Measurements from ENCODE around the gene SPATA9. TPM values are rescaled to one million over a fixed set of nuclear protein-coding genes. Genes with fewer than 3 reads are reported as not detected.
A peak's percentile ranks its signal among the peaks of the same experiment; 100 is the strongest.

SPATA9 gene
- total RNA-seq, 2 donors from 2014 or later = 0.30 TPM; not detected in 1

DNA sequence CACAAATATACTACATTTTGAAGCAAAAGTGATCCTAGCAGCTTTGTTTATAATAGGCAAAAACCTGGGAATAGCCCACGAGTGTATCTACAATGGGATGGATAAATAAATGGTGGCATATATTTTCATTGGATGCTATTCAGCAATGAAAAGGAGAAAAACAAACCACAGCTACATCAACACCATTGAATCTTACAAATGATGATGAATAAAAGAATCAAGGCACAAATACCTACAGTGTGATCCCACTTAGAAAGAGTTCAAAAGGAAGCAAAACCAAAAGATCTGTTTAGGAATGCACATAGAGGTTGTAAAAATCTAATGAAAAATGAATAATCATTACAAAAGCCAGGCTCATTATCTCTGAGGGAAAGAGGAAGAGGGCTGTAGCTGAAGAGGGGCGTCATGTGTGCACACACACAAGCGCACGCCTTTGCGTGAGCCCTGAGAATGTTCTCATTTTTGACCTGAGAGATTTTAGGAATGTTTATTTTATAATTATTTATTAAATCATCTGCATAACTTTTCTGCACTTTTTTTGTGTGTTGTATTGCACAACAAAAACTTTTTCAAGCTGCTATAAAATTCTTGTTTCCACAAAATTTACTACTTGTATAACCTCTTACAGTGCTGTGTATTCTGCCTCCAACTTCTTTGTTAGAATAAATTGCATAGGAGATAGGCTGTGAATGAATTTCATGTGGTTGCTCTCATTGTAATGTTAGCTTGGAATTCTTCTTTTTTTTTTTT is 42.5 kb upstream of the SPATA9 start:
- Histone ChIP-seq H3K36me3 (no peaks in the 10 kb centered on the region), H3K27me3 (no peaks in the 10 kb centered on the region), H3K27ac (no peak overlapping the region), H3K9me3 (no peaks in the 10 kb centered on the region), H3K4me1 (peaks cover 0 to 46% of the 10 kb centered on the region in 2 donors), H3K4me3 (no peak overlapping the region)
- TF ChIP-seq, protein P1, sequence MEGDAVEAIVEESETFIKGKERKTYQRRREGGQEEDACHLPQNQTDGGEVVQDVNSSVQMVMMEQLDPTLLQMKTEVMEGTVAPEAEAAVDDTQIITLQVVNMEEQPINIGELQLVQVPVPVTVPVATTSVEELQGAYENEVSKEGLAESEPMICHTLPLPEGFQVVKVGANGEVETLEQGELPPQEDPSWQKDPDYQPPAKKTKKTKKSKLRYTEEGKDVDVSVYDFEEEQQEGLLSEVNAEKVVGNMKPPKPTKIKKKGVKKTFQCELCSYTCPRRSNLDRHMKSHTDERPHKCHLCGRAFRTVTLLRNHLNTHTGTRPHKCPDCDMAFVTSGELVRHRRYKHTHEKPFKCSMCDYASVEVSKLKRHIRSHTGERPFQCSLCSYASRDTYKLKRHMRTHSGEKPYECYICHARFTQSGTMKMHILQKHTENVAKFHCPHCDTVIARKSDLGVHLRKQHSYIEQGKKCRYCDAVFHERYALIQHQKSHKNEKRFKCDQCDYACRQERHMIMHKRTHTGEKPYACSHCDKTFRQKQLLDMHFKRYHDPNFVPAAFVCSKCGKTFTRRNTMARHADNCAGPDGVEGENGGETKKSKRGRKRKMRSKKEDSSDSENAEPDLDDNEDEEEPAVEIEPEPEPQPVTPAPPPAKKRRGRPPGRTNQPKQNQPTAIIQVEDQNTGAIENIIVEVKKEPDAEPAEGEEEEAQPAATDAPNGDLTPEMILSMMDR (IDR thresholded peaks at IDR 0.05) = no peak
- no peak for DNase-seq (ENCODE audit: low spot score)

DNA sequence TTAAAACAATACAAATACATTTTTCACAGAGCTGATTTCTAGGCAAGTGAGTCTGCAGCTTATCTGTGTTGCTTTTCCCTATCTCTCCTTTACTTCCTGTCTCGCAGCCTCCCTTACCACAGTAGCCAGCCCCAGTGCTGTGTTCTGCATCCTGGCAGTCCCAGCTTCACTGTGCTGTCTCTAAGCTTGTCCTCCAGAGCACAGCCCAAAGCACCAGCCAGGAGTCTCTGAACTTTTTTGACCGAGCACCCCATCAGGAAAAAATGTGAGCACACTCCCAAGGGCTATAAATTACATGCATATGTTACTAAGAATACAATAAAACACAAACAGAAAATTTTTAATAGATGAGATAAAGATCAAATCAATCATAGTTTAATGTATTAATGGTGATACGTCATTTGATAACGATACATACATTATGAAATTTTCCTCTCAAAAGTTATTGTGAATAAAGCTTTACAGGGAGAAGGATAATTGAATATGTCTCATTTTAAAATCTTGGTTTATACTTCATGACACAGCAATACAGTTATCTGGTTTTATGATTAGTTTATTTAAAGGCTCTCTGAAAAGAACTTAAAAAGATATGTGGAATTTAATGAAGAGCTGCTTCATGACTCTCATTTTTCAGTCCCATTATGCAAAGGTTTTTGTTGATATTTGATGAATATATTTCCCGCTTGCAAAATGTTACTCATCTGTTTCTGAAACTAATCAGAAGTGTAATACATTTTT is 41.0 kb upstream of the SPATA9 start:
- Histone ChIP-seq H3K9me3 (no peaks in the 10 kb centered on the region), H3K4me3 (no peak overlapping the region), H3K4me1 (peaks cover 0 to 42% of the 10 kb centered on the region in 2 donors), H3K27ac (no peak overlapping the region), H3K36me3 (no peaks in the 10 kb centered on the region), H3K27me3 (no peaks in the 10 kb centered on the region)
- no peak for DNase-seq (ENCODE audit: low spot score)
- TF ChIP-seq, protein P1 (IDR thresholded peaks at IDR 0.05) = no peak

DNA sequence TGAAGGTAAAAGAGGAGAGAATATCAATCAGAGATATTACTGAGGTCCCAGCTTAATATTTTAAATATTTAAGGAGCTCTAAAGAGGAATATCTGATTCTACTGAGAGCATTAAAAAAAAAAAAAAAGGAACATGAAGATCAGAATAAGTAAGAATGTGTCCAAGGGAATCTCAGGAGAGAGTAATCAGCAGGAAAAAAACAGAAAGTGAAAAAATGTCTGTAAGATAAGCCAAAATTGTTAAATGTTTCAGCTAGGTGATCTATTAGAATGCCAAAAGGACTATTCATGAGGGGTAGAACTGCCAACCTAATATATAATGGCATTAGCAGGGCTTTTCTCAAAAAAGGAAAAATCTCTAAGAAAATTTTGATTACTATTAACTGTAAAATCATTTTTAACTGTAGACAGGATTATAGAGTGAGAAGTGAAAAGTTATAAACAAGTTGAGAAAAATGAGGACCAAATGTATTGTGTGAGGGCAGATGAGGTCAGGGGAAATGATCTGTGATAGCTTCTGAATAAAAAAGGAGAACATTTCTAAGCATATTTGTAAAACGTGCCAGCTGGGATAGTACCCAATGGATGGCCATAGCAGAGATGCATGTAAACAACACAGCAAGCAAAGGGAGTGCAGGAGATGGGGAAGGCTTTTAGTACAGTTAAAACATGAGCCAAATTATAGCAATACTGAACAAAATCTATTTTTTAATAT is 38.9 kb upstream of the SPATA9 start:
- H3K36me3 ChIP-seq = no peaks in the 10 kb centered on the region
- no peaks in the 10 kb centered on the region for H3K27me3 ChIP-seq
- no peak overlapping the region for H3K27ac ChIP-seq
- TF ChIP-seq, protein P1 (IDR thresholded peaks at IDR 0.05) = no peak
- no peak for DNase-seq (ENCODE audit: low spot score)
- H3K4me1 ChIP-seq = peaks cover 0 to 24% of the 10 kb centered on the region in 2 donors
- no peaks in the 10 kb centered on the region for H3K9me3 ChIP-seq
- H3K4me3 ChIP-seq = no peak overlapping the region

DNA sequence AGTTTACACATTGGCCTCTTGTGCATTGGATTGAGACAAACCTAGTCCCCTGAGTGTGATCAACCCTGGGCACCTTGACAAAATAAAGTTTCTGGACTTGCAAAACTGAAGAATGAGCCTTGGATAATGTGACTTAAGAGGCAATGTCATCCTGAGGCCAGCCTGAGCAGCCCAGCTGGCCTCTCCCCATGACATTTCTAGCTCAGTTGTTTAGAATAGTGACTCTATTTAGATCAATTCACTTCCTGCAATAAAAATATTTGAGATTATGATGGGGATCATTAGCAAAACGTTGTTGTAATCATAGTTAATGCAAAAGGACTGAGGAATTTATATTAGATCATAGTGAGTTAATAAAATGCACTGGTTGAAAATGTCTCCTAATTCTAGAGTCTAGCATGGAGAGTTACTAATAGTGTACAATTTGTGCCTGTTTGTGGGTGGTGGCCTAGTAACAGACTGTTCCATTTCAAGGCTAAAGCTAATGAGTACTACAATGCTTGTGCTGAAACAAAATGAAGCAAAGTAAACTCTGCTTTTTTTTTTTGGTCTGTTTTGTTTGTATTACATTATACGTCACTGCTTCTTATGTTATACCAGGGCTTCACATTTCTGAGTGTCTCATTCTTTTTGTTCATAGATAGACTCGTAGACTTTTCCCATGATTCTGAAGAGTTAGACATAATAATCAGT is 37.4 kb upstream of the SPATA9 start:
- Histone ChIP-seq H3K27ac (peak overlapping the region in 1 of 2 donors; percentile 37), H3K4me1 (peaks cover 0 to 24% of the 10 kb centered on the region in 2 donors), H3K9me3 (no peaks in the 10 kb centered on the region), H3K36me3 (no peaks in the 10 kb centered on the region), H3K4me3 (no peak overlapping the region), H3K27me3 (no peaks in the 10 kb centered on the region)
- DNase-seq (ENCODE audit: low spot score) = no peak
- TF ChIP-seq, protein P1 (IDR thresholded peaks at IDR 0.05) = no peak

DNA sequence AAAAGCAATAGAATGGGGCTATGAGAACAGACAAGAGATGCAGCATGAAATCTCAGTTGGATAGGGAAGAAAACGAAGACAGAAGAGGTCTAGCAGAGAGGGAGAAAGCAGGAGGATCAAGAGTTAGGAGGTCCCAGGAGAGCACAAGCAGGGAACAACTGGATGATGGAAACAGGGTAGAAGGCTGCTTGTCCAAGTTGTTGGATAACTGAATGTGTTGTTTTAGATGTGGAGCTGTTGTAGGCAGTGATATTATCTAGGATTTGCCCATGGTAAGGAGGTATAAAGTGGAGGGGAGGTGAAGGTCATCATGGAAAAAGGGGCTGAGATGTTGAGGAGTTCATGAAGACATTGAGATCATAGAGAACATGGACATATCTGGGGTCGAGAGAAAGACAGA is 35.9 kb upstream of the SPATA9 start:
- Histone ChIP-seq H3K36me3 (no peaks in the 10 kb centered on the region), H3K9me3 (no peaks in the 10 kb centered on the region), H3K4me3 (no peak overlapping the region), H3K4me1 (peaks cover 0 to 18% of the 10 kb centered on the region in 2 donors), H3K27ac (no peak overlapping the region), H3K27me3 (no peaks in the 10 kb centered on the region)
- no peak for DNase-seq (ENCODE audit: low spot score)
- TF ChIP-seq, protein P1 (IDR thresholded peaks at IDR 0.05) = no peak
